NCI-H69 (cell line): Measurements from ENCODE around the gene ZSWIM8.
A peak's percentile ranks its signal among the peaks of the same experiment; 100 is the strongest.
"Not testable (repeated sequence)": the region's sequence is repeated elsewhere in the genome, so short reads cannot be mapped to it uniquely, and the experiment has no call there.

Source experiments
- DNase-seq: peaks from one replicate; lab custom pipeline; 2025; lab: John Stamatoyannopoulos, UW

The ZSWIM8 gene

DNA sequence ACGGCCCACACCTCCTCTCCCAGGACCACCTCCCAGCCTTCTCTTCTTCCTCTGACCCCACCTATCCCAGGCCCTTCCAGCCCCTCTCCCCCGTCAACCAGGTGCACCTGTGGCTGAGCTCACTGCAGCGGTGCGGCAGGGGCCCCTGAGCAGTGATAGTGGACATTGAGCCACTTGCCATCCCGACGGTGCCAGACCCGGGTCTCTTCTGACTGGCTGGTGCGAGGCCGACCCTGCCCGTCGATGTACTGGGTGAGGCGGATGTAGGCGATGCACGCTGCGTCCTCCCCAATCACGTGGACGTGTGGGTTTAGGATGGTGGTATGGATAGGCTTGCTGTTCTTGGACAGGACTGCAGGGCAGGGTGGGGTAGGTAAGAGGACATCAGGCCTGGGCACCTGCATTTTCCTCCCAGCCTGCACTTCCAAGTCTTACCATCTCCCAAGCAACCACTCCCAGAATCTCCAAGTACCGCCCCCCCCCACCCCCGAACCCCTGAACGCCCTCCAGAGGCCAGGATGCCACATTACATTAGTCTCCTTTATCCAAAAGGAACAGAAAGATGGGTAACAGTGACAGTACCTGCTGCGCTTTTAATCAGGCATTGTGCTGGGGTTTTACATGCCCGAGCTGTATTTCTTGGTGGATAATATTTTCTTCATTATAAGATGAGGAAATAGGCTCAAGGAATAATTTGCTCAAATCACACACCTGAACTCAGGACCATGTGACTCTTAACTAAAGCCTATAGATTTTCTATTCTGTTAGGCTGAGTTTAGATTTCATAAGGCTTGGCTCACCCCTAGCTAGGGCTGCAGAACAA is 29.7 kb downstream of the ZSWIM8 start:
- DNase-seq, result peak; percentile 20

DNA sequence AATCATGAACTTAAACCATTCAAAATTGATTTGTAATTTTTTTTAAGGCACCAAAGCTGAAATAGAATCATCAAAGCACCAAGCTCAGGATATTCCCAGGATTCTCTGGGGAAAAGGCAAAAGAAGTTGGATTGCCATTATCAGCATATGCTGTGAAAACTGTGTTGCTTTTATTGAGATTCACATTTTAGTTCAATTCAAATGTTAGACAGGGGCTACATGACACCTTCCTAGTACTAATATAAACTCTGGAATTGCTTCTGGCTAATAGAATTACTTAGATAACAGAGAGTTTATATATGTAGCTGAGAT is 30.3 kb downstream of the ZSWIM8 start:
- DNase-seq, result no peak

DNA sequence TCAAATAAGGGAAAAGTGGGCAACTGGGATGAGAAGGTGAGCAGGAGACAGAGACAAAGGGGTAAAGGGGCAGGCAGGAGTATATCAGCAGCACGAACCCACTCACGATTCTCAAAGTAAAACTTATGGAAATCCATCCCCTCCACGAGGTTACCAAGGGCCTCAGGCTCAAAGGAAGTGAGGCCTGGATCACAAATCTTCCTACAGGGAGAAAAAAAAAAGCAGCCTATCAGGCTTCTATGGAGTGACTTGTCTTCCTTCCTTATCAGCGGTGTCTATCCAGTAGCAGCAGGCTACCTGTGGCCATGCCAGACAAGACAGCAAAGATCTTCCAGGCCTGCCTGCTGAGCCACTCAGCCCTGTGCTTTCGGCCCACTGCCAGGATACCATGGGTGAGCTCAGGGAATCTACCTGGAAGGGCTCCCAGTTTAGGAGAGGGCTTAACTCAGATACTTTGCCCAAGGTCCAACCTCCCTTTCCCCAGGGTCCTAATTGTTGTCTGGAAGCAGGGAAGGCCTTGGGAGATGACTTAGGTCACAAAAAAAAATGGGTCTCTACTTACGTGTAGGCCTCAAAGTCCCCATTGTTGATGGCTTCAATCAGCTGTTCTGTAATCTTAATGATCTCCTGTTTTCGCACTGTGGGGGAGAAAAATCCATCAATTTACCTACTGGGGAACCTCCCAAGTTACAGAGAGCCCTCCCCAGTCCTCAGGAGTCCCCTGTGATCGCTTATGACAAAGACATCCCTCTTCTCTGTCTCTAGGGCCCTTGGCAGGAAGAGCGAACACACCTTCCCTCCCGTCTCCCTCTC is 31.7 kb downstream of the ZSWIM8 start:
- no peak for DNase-seq

DNA sequence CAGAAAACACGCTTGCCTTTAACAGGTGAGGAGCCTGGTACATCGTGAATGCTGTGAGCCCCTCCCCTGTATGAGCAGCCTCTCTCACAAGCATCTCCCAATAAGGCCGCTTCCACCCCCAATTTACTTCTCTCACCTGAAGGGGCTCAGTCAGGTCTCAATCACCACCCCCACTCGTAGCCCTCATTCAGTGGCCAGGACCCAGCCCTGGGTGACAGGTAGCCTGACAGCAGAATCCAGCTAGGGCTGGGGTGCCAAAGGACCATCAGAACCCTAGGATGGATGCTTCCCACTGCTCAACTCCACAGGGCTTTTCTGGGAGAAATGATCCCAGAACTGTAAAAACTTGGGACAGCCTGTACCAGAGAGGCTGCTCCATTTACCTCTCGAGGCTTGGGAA is 32.4 kb downstream of the ZSWIM8 start:
- DNase-seq, result no peak

DNA sequence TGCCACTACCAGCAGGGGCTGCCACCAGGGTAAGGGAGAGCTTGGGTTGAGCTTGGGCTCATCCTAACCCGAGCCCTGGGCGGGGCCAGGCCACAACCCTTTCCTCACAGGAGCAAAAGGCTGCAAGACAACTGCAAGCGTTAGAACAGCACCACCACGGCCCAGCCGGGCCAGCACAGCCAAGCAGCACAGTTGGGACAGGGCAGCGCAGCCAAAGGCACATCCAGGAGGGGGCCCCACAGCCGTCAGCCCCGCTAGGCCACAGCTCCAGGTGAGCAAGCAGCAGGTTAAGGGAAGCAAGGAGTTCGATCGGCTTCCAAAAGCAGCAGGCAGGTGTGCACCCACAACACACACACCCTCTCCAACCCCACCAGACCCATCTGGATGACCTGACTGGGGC is 33.0 kb downstream of the ZSWIM8 start:
- DNase-seq, result no peak

DNA sequence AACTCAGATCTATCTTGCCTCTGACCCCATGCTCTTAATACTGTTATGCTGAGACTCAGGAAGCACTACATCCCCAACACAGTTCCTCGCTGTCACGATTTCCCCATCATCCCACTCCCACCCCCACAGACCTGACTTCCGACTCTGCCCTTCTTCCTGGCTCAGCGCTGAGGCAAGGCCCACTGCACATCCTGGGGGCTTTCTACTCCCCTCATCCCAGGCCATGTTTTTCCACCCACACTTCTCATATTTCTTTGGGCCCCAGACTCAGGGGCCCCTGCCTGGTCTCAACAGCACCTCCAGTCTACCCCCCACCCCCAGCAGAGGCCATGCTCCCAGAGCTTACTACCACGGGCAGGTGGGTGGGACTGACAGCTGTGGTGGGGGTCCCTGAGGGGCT is 33.7 kb downstream of the ZSWIM8 start:
- no peak for DNase-seq

DNA sequence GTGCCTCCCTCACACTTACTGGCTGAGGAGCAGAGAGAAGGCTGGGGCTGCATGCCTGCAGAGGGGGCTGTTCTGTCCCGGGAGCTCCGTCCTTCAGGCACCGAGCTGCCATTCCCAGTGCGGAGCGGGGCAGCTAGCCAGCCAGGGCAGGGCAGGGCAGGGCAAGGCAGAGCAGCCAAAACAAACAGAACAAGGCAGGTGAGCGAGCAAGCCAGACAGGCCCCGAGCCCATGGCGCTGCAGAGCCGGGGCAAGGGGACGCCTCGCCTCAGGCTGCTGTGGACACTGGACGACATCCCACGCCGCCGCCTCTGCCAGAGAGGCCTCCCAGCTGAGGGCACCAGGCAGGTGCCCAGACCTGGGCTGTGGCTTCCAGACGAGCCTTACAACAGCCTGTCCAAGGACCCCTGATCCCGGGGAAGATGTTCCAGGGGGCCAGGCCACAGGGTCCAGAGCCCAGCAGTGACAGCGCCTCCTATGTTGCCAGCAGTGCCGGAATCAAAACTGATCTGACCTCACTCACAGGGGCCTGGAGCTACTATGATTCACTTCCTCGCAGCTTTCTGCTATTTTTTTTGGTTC is 34.2 kb downstream of the ZSWIM8 start:
- DNase-seq, result no peak

DNA sequence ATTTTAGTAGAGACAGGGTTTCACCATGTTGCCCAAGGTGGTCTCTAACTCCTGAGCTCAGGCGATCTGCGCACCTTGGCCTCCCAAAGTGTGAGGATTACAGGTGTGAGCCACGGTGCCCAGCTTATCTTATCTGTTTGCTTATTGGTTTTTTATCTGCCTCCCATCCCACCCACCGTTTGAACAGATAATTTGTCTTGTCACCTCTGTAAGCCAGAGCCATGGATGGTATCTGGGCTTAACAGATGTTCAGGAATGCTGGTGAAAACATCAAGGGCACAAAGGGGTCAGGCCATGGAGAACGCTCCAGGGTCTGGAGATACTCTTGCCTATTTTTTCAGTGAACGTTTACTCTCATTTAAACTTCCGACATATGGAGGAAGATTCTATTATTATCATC is 38.0 kb downstream of the ZSWIM8 start:
- no peak for DNase-seq

DNA sequence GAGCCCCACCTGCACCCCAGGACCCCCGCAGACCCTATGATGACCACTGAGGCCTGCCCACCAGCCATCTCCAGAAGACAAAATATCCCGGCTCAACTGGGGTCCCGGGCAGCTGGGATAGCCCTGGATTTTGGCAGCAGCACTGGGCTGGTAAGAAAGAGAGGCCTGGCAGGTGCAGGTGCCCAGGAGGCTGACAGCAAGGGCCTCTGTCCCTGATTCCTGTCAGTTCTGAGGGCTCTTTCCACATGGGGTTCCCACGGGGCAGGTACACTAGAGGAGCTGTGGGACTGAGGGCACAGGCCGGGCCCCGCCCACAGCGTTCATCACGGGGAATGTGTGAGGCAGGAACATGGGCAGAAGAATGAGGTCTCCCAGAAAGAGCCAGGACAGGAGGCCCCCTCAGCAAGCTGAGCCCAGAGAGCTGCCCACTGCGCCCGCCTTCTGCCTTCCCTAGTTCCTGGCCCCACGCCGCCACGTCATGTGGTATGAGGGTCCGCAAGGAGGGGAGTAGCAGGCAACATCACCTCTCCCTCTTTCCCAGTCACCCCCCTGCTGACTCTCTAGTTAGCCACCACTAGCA is 38.8 kb downstream of the ZSWIM8 start:
- DNase-seq, result no peak

DNA sequence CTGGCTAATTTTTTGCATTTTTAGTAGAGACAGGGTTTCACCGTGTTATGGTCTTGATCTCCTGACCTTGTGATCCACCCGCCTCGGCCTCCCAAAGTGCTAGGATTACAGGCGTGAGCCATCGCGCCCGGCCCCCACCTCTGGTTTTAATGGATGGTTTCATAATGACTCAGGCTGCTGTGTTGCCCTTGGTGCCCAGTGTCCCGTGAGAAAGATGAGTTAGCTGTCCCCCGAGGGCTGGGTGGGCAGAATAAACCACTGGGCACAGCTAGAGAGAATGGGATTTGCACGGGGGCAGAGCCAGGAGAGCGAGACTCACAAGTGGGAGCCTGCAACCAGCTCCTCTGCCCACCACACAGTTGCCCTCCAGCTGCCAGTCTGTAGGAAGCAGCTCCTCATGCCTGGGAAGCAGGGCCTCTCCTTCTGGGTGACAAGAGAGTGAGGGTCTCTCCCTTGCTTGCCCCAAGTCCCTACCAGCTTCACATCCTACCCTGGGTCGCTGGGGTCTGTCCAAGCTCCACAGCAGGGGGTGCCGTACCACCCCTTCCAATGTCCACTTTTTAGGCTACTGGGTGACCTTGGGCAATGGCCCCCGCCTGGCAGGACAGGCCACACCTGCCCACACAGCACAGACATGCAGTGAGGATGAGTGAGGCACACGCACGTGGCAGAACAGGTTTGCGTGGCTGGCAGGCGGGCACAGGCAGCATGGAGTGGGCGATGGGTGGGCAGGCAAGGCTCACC is 42.1 kb downstream of the ZSWIM8 start:
- no peak for DNase-seq

DNA sequence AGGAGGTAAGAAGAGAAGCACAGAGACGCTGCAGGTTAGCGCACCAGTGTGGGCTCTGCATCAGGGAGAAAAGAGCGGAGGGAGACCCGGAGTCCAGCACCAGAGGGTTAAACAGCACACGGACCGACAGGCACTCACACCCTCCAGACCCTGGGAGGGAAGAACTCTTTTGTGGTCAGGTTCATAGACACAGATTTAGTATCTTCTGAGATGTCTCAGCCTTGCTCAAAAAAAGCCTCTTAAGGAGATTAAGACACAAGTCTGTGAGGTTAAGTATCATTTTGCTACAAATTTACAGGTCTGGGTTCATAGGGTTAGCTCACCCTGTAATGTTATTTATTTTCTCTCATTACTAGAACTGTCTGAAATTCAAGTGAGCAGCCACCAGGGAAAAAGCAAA is 42.8 kb downstream of the ZSWIM8 start:
- DNase-seq, result no peak

DNA sequence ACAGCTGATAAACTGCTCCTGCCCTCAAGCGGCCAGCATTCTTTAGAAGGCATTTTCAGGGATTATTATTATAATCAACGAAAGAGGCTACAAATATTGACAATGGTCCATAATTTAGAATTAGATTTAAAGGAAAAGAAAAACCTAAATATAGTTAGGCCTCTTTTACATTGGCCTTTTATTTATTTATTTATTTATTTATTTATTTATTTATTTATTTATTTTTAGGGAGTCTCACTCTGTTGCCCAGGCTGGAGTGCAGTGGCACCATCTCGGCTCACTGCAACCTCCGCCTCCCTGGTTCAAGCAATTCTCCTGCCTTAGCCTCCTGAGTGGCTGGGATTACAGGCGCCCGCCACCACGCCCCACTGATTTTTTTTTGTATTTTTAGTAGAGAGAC is 43.7 kb downstream of the ZSWIM8 start:
- not testable (repeated sequence) for DNase-seq

DNA sequence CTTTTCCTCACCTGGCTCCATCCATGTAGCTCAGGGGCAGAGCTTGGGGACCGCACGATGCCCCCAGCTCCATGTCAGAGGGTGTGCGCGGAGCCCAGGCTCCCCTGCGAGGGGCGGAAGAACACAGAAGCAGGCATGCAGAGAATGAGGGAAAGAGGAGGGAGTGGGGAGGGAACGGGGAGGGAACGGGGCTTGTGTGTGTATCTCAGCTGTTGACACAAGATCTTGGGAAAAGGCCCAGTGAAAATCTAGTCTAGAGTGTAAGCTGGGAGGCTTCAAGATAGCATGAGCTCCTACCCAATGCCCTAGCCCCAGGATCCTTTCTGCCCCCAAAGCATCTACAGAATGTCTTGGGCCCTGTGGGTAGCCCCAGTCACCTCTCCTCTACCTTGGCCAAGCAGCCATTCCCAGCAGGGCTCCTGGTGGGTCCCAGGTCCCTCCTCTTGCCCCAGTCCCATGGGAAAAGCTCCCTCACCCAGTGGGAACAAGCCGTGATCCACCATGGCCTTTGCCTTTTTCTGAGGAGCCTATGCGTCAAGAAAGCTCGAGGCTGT is 51.1 kb downstream of the ZSWIM8 start:
- DNase-seq, result no peak

DNA sequence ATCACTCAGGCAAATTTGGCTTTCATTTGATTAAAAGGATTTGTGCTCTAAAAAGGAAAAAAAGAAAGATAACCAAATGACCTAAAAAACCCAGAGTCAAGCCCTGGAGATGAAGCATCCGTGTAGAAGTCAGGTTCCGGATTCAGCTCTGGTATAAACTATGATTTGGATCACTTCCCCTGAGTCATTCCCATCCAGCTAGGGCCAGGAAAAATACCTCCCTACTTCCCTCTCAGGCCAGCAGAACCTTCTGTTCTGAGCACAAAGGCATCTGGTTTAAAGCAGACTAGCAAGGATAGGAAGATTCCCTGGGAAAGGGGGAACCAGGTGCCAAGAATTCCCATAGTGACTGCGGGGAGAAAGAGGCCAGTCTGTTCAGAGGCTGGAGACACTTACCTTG is 51.7 kb downstream of the ZSWIM8 start:
- no peak for DNase-seq

DNA sequence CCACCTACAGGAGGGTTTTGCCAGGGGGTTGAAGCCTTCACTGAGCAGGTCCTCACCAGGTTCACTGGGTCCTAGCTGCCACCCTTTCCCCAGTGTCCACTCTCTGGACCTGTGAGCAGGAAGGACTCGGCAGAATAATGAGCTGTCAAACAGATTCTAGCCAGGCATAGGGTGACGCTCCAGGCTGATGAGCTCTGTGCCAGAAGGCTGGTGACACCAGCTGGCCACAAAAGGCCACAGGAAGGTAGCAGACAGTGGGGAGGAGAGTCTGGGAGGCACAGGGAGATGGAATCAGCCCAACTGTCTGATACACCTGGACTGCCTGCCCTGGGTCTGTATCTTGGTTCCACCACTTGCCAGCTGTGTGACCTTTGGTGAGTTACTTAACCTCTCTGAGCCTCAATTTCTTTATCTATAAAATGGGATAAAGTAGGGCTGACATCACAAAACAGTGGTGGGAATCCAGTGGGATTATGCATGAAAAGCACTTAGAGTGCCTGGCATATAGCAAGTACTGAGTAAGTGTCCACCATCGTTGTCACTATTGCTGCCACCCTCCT is 52.7 kb downstream of the ZSWIM8 start:
- no peak for DNase-seq

DNA sequence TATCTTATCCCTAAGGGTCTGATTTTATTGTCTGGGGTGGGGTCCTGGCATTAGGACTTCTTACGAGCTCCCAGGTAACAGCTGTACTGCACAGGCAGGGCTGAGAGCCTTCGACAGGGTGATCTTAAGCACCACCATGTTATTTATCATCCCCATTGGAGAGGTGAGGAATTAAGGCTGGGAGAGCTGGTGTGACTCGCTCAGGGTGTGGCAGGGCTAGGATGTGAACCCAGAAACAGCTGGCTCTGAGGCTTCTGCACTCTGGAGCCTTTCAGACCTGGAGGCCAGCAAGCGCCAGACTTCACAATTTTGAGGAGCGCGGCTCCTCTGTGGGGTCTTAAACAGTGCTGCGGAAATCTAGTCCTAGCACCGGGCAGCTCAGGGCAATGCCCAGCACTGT is 53.4 kb downstream of the ZSWIM8 start:
- DNase-seq, result no peak

DNA sequence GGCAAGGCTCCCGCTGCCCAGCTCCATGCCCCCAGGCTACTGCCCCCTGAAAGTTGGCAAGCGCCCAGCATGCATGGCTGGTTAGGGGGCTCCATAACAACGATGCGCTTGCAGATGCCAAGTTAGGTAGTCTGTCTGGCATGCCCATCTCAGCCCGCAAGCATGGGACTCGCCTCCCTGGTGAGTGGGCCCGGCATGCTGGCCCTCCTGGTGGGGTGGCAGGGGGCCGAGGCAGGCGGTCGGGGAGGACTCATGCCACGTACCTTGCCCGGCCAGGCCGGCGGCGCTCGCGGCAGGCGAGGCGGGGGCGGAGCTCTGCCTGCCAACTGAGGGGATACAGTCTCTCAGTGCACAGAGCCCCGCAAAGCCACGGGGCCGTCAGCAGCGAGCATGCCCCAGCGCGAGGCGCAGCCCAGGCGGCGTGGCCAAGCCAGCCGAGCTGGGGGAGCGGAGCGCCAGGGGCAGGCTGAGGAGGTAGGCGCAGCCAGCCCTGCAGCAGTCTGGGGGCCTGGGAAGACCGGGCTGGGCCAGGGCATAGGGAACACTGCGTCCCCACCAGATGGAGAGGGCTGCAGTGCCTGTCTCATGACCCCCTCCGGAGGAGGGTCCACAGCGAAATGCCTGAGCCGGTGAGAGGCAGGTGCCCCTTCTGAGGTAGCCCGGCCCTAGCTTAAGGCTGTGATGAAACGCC is 54.0 kb downstream of the ZSWIM8 start:
- DNase-seq, result no peak

DNA sequence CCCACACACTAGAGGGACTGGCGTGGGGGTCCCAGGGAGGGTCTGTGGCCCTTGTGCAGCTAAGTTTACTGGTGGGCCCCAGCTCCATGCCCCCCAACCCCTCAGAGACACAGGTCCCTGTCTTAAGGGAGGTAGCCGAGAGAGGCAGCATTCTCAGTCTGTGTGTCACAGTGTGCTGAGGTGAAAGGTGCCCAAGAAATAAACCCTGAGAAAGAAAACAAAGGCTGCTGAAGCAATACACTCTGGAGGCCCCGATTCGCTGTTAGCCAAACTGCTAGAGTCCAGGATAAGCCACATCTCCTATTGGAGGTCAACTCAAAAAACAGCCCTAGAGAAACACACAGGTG is 54.6 kb downstream of the ZSWIM8 start:
- DNase-seq, result no peak

DNA sequence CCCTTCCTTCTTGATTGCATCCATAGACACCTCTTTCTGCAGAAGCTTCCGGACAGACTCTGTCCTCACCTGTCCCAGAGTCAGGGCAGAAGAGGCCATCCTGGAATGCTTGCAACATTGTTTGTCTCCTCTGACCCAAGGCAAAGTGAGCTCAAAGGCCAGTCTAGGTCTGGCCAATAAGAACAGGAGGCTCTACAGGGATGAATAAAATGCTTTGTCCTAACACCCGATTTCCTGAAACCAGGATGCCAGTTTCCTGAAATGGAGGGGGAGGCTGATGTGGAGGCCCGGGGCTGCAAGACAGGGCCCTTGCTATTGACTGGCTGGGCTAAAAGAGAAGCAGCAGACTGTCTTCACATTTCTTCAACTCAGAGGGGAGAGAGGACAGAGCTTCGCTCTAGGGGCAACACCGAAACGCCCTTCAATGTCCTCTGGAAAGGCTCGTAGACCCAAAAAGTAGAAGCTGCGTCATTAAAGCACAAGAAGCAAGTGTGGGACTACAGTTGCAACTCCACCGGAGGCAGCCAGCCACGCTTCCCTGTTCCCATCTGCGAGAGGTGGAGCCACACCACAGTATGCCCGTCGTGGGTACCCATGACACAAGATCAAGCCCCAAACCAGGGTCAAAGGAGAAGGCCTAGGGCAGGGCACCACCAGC is 55.1 kb downstream of the ZSWIM8 start:
- no peak for DNase-seq

DNA sequence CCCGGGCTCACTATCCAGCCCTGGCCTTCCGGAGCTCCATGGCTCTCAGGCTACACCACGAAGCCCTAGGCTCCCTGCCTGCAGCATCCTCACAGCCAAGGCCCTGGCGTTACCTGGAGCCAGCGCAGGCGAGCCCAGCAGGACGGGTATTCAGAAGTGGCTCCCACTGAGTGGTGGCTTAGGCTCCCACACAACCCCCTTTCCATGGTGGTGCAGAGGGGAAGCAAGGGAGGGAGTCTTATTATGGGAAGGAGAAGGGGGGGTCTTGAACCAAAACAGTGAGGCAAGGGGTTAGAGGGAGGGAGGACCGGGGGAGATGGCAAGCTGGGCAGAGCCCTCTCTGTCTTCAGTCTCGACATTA is 55.6 kb downstream of the ZSWIM8 start:
- no peak for DNase-seq
